Measurements from ENCODE around the gene FZD10.

Gene FZD10

GRCh38 chr12:130131801-130132200 lies 30.5 kb upstream of the FZD10 start:
- DNase-seq (ENCODE audit: low read depth), result no peak

GRCh38 chr12:130132831-130133511 lies 29.3 kb upstream of the FZD10 start:
- DNase-seq (ENCODE audit: low read depth), result no peak

- DNase-seq (ENCODE audit: low read depth), result no peak
These were observed 28.3 kb upstream of the FZD10 start for GRCh38 chr12:130133851-130134562.

GRCh38 chr12:130134563-130134915 lies 27.7 kb upstream of the FZD10 start:
- no peak for DNase-seq (ENCODE audit: low read depth)

- DNase-seq (ENCODE audit: low read depth), result no peak
These were observed 25.7 kb upstream of the FZD10 start for GRCh38 chr12:130136509-130137039.

GRCh38 chr12:130137040-130138018 lies 24.9 kb upstream of the FZD10 start:
- DNase-seq (ENCODE audit: low read depth), result no peak

GRCh38 chr12:130138478-130138877 lies 23.8 kb upstream of the FZD10 start:
- DNase-seq (ENCODE audit: low read depth), result no peak

- DNase-seq (ENCODE audit: low read depth), result no peak
These were observed 22.5 kb upstream of the FZD10 start for GRCh38 chr12:130139567-130140421.

GRCh38 chr12:130141105-130141504 lies 21.2 kb upstream of the FZD10 start:
- DNase-seq (ENCODE audit: low read depth), result no peak

GRCh38 chr12:130141901-130142683 lies 20.2 kb upstream of the FZD10 start:
- DNase-seq (ENCODE audit: low read depth), result no peak

GRCh38 chr12:130142736-130143135 lies 19.5 kb upstream of the FZD10 start:
- no peak for DNase-seq (ENCODE audit: low read depth)

- DNase-seq (ENCODE audit: low read depth), result no peak
These were observed 19.1 kb upstream of the FZD10 start for GRCh38 chr12:130143136-130143535.

GRCh38 chr12:130144256-130144655 lies 18.0 kb upstream of the FZD10 start:
- DNase-seq (ENCODE audit: low read depth), result no peak

GRCh38 chr12:130145731-130146130 lies 16.5 kb upstream of the FZD10 start:
- no peak for DNase-seq (ENCODE audit: low read depth)

- DNase-seq (ENCODE audit: low read depth), result no peak
These were observed 15.9 kb upstream of the FZD10 start for GRCh38 chr12:130146176-130146931.

- no peak for DNase-seq (ENCODE audit: low read depth)
These were observed 14.2 kb upstream of the FZD10 start for GRCh38 chr12:130147875-130148596.

GRCh38 chr12:130151846-130152245 lies 10.4 kb upstream of the FZD10 start:
- DNase-seq (ENCODE audit: low read depth), result no peak

- DNase-seq (ENCODE audit: low read depth), result no peak
These were observed 9.9 kb upstream of the FZD10 start for GRCh38 chr12:130152386-130152785.

GRCh38 chr12:130153803-130154202 lies 8.5 kb upstream of the FZD10 start:
- no peak for DNase-seq (ENCODE audit: low read depth)

Data from EH (cell line).